ENCODE results near the gene TSPAN11.

TSPAN11 gene

DNA sequence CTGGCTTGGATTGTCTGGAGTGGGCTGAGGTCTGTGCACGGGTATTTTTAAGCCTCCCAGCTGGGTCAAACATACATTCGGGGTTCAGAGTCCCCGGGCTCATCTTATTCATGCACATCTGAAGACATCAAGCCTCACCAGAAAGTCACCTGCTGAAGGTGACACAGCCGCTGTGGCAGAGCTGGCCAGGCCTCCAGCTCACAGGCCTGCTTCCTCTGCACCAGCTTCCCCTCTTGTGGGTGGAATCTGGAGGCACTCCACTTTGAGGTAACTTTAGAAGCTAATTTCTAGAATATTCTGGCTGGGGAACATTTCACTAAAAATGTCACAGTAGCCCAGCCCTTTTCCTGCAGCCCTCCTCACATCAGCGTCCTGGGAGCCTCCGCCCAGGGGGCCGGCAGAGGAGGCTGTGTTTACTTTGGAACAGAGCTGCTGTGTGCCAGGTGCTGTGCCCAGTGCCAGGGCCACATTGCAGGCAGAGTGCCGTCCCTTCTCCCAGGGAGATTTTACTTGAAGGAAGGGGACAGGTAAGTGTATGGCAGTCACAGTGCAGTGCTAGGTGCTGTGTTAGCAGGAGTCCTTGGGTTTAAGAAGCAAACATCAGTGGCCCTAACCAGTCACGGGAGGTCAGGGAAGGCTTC is 62.2 kb downstream of the TSPAN11 start:
- intact Hi-C loops (cut with DNase I; ENCODE audit: low total_unique reads) = no loop called here
- H3K36me3 ChIP-seq = no peaks in the 10 kb centered on the region
- no peaks in the 10 kb centered on the region for H3K9me3 ChIP-seq
- H3K4me1 ChIP-seq = peaks cover 0 to 6% (median 0%) of the 10 kb centered on the region in 4 donors
- H3K27ac ChIP-seq = no peak overlapping the region
- H3K27me3 ChIP-seq = no peaks in the 10 kb centered on the region
- no peak for DNase-seq
- no peak for TF ChIP-seq CTCF (IDR thresholded peaks at IDR 0.05)
- H3K4me3 ChIP-seq = no peak overlapping the region

- Histone ChIP-seq H3K36me3 (no peaks in the 10 kb centered on the region), H3K4me1 (peaks cover 0 to 6% (median 0%) of the 10 kb centered on the region in 4 donors), H3K27me3 (no peaks in the 10 kb centered on the region), H3K27ac (no peak overlapping the region), H3K4me3 (no peak overlapping the region), H3K9me3 (no peaks in the 10 kb centered on the region)
- no peak for TF ChIP-seq CTCF (IDR thresholded peaks at IDR 0.05)
- intact Hi-C loops (cut with DNase I; ENCODE audit: low total_unique reads) = no loop called here
- no peak for DNase-seq
Observed at GRCh38 chr12:30989754-30990153, 63.2 kb downstream of the TSPAN11 start.

- H3K4me3 ChIP-seq = no peak overlapping the region
- peaks cover 0 to 6% (median 0%) of the 10 kb centered on the region in 4 donors for H3K4me1 ChIP-seq
- H3K9me3 ChIP-seq = no peaks in the 10 kb centered on the region
- no peak for TF ChIP-seq CTCF (IDR thresholded peaks at IDR 0.05)
- H3K27me3 ChIP-seq = no peaks in the 10 kb centered on the region
- H3K27ac ChIP-seq = no peak overlapping the region
- no peak for DNase-seq
- intact Hi-C loops (cut with DNase I; ENCODE audit: low total_unique reads) = no loop called here
- no peaks in the 10 kb centered on the region for H3K36me3 ChIP-seq
Observed at GRCh38 chr12:30990316-30990715, 63.8 kb downstream of the TSPAN11 start.

GRCh38 chr12:30990776-30991175 is 64.2 kb downstream of the TSPAN11 start:
- TF ChIP-seq CTCF (IDR thresholded peaks at IDR 0.05) = no peak
- H3K36me3 ChIP-seq = no peaks in the 10 kb centered on the region
- peaks cover 0 to 6% (median 0%) of the 10 kb centered on the region in 4 donors for H3K4me1 ChIP-seq
- no peak overlapping the region for H3K27ac ChIP-seq
- H3K4me3 ChIP-seq = no peak overlapping the region
- H3K27me3 ChIP-seq = no peaks in the 10 kb centered on the region
- DNase-seq = no peak
- no peaks in the 10 kb centered on the region for H3K9me3 ChIP-seq
- intact Hi-C loops (cut with DNase I; ENCODE audit: low total_unique reads) = no loop called here

- Histone ChIP-seq H3K27ac (no peak overlapping the region), H3K4me3 (no peak overlapping the region), H3K27me3 (no peaks in the 10 kb centered on the region), H3K9me3 (no peaks in the 10 kb centered on the region), H3K36me3 (no peaks in the 10 kb centered on the region), H3K4me1 (peaks cover 0 to 6% (median 0%) of the 10 kb centered on the region in 4 donors)
- no peak for TF ChIP-seq CTCF (IDR thresholded peaks at IDR 0.05)
- intact Hi-C loops (cut with DNase I; ENCODE audit: low total_unique reads) = no loop called here
- no peak for DNase-seq
Observed at GRCh38 chr12:30991466-30991865, 64.9 kb downstream of the TSPAN11 start.

DNA sequence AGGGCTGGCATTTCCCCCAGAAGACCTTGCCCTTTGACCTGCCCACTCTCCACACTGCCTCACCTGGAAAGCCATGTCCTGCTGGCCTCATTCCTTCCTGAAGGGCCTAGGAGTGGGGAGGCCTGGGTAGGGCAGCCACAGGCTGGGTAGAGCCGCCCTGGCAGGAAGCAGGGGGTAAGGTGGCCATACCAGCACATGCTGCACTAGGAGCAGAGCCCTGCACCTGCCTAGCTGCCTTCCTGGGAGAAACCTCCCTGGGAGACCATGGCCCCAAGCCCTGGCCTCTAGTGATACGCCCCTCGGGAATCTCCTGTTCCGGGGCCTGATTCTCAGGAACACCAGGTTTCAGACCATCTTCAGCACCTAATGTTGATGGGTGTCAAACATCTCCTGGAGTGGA is 65.8 kb downstream of the TSPAN11 start:
- Histone ChIP-seq H3K4me3 (no peak overlapping the region), H3K36me3 (no peaks in the 10 kb centered on the region), H3K27me3 (no peaks in the 10 kb centered on the region), H3K27ac (no peak overlapping the region), H3K4me1 (peaks cover 0 to 6% (median 0%) of the 10 kb centered on the region in 4 donors), H3K9me3 (no peaks in the 10 kb centered on the region)
- intact Hi-C loops (cut with DNase I; ENCODE audit: low total_unique reads) = no loop called here
- DNase-seq = no peak
- TF ChIP-seq CTCF (IDR thresholded peaks at IDR 0.05) = no peak
